ENCODE measurements around the gene MAP4K3.

The MAP4K3 gene

DNA sequence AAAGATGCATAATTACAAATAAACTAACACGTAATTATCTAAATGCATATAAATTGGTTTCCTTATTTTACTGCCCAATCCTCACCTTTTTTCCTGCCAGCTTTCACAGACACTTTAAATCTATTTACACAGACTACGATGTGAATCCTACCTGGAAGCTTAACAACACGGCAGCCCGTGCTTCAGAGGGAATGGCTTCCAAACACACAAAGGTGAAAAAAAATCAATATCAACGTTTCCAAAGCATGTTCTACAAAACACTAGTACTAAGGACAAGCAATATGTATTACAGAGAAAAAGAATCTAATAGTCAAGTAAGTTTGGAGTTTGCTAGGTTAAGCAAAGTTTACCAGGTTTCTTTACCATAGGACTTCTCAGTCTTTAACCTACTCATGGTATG lies 4.4 kb downstream of the MAP4K3 start:
- no peak for TF ChIP-seq CTCF (IDR thresholded peaks at IDR 0.05; ENCODE audit: low read depth, low read length)
- DNase-seq (ENCODE audit: extremely low read depth, low read depth) = no peak

DNA sequence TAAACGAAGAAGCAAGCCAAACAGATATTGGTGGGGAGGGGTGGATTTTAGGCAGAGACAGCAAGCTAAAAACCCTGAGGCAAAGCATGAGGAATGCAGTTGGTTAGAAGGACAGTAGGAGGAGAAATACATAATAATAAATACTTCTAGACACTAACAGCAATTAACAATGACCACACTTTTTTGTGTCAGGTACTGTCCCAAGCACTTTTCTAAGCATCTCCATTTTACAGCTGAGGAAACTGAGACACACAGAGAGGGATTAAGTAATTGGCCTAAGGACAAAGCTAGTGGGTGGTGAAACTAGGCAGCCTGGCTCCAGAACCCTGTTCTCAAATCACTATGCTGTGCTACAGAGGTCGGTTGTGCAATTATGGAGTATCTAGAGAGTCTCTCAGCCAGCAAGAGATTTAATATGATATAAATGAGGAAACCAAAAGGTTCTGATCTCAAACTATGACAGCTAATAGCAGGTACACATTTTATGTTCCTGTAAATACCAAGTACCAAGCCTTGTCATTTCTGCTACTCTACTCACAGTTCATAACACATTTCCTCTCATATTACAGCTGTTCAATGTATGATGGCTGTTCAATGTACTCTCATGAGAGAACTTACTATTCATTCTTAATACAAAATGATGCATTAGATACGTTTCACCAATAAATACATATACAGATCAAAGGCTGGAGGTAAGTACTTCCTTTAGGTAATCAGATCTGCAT lies 5.3 kb downstream of the MAP4K3 start:
- no peak for TF ChIP-seq CTCF (IDR thresholded peaks at IDR 0.05; ENCODE audit: low read depth, low read length)
- no peak for DNase-seq (ENCODE audit: extremely low read depth, low read depth)

DNA sequence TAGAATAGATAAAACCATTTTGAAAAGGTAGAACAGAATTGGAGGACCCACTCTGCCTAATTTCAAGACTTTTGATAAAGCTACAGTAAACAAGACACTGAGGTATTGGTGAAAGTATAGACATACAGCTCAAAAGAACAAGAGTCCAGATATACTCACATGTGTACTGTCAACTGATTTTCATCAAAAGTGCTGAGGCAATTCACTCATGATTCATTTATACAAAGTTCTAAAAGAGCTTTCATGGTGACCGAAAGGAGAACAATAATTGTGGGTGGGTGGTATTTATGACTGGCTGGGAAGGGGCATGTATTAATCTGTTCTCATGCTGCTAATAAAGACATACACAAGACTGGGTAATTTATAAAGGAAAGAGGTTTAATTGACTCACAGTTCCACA lies 7.3 kb downstream of the MAP4K3 start:
- DNase-seq (ENCODE audit: extremely low read depth, low read depth) = no peak
- TF ChIP-seq CTCF (IDR thresholded peaks at IDR 0.05; ENCODE audit: low read depth, low read length) = no peak

DNA sequence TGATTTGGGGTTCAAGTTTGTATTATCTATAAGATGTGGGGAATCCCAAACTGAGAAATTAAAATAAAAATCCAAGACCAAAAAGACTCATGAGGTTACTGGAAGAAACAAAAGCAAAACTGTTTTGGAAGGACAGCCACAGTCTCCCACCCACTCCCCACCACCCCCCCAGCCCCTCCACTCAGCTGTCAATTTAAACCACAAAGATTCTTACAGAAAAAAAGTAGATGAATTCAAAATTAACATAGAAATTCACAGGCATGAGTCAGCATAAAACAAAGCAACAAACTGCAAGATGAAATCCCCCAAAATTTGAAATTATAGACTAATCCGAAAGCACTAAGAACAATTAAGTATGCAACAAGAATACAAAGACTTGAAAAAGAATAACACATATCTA lies 12.1 kb downstream of the MAP4K3 start:
- DNase-seq (ENCODE audit: extremely low read depth, low read depth) = no peak
- TF ChIP-seq CTCF (IDR thresholded peaks at IDR 0.05; ENCODE audit: low read depth, low read length) = no peak

DNA sequence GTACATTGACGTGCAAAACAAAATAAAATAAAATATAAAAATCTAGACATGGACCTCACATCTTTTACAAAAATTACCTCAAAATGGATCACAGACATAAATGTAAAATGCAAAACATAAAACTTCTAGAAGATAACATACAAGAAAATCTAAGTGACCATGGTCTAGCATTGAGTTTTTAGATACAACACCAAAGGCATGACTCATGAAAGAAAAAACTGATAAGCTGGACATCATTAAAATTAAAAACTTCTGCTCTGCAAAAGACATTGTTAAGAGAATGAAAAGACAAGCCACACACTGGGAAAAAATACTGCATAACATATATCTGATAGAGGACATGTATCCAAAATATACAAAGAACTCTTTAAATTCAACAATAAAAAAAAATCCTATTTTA lies 14.4 kb downstream of the MAP4K3 start:
- DNase-seq (ENCODE audit: extremely low read depth, low read depth) = no peak
- TF ChIP-seq CTCF (IDR thresholded peaks at IDR 0.05; ENCODE audit: low read depth, low read length) = no peak

DNA sequence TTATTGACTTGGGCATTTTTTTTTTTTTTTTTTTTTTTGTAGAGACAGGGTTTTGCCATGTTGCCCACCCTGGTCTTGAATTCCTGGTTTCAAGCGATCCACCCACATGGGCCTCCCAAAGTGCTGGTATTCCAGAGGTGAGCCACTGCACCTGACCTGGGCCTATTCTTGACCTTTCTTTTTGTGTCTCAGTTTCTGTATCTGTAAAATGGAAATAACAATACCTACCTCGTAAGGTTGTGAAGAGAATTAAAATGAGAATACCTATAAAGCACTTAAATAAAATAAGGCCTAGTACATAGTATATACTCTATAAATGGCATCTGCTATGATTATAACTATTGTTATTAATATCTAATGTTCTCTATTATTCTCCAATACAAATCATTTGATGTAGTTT lies 15.7 kb downstream of the MAP4K3 start:
- TF ChIP-seq CTCF (IDR thresholded peaks at IDR 0.05; ENCODE audit: low read depth, low read length) = no peak
- DNase-seq (ENCODE audit: extremely low read depth, low read depth) = no peak

- no peak for DNase-seq (ENCODE audit: extremely low read depth, low read depth)
- no peak for TF ChIP-seq CTCF (IDR thresholded peaks at IDR 0.05; ENCODE audit: low read depth, low read length)
Measured at GRCh38 chr2:39419282-39420223, 17.5 kb downstream of the MAP4K3 start.

Data from AG09319 (cell line).